ENCODE data around the gene SRSF5.

DNA sequence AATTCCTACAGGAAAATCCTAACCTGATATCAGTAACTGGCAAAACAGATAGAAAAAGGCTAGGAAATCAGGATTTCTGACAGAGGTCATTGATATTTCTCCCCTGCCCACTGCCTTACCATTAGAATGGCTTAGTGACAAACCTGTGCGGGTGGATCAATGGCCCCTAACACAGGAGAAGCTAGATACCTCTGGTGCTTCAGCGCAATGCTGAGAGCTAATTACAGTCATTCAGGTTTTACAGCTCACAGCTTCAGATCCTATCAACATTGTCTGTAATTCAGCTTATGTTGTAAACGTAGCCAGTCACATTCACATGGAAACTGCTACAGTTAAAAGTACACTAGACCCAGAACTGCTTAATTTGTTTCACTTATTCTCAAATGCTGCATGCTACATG, 47.5 kb downstream of the SRSF5 start:
- TF ChIP-seq, protein P1, sequence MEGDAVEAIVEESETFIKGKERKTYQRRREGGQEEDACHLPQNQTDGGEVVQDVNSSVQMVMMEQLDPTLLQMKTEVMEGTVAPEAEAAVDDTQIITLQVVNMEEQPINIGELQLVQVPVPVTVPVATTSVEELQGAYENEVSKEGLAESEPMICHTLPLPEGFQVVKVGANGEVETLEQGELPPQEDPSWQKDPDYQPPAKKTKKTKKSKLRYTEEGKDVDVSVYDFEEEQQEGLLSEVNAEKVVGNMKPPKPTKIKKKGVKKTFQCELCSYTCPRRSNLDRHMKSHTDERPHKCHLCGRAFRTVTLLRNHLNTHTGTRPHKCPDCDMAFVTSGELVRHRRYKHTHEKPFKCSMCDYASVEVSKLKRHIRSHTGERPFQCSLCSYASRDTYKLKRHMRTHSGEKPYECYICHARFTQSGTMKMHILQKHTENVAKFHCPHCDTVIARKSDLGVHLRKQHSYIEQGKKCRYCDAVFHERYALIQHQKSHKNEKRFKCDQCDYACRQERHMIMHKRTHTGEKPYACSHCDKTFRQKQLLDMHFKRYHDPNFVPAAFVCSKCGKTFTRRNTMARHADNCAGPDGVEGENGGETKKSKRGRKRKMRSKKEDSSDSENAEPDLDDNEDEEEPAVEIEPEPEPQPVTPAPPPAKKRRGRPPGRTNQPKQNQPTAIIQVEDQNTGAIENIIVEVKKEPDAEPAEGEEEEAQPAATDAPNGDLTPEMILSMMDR (CRISPR knock-in tag; IDR thresholded peaks at IDR 0.05) = no peak
- no peak for TF ChIP-seq POLR2AphosphoS5 (IDR thresholded peaks at IDR 0.05; ENCODE audit: low read depth, low read length)
- TF ChIP-seq RFX5 (IDR thresholded peaks at IDR 0.05; ENCODE audit: low read depth, low read length) = no peak
- TF ChIP-seq STAT5B (CRISPR knock-in tag; IDR thresholded peaks at IDR 0.05) = no peak
- TF ChIP-seq, protein P2, sequence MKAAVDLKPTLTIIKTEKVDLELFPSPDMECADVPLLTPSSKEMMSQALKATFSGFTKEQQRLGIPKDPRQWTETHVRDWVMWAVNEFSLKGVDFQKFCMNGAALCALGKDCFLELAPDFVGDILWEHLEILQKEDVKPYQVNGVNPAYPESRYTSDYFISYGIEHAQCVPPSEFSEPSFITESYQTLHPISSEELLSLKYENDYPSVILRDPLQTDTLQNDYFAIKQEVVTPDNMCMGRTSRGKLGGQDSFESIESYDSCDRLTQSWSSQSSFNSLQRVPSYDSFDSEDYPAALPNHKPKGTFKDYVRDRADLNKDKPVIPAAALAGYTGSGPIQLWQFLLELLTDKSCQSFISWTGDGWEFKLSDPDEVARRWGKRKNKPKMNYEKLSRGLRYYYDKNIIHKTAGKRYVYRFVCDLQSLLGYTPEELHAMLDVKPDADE (CRISPR knock-in tag; IDR thresholded peaks at IDR 0.05) = no peak
- TF ChIP-seq SMARCC2 (IDR thresholded peaks at IDR 0.05) = no peak
- TF ChIP-seq, protein P3, sequence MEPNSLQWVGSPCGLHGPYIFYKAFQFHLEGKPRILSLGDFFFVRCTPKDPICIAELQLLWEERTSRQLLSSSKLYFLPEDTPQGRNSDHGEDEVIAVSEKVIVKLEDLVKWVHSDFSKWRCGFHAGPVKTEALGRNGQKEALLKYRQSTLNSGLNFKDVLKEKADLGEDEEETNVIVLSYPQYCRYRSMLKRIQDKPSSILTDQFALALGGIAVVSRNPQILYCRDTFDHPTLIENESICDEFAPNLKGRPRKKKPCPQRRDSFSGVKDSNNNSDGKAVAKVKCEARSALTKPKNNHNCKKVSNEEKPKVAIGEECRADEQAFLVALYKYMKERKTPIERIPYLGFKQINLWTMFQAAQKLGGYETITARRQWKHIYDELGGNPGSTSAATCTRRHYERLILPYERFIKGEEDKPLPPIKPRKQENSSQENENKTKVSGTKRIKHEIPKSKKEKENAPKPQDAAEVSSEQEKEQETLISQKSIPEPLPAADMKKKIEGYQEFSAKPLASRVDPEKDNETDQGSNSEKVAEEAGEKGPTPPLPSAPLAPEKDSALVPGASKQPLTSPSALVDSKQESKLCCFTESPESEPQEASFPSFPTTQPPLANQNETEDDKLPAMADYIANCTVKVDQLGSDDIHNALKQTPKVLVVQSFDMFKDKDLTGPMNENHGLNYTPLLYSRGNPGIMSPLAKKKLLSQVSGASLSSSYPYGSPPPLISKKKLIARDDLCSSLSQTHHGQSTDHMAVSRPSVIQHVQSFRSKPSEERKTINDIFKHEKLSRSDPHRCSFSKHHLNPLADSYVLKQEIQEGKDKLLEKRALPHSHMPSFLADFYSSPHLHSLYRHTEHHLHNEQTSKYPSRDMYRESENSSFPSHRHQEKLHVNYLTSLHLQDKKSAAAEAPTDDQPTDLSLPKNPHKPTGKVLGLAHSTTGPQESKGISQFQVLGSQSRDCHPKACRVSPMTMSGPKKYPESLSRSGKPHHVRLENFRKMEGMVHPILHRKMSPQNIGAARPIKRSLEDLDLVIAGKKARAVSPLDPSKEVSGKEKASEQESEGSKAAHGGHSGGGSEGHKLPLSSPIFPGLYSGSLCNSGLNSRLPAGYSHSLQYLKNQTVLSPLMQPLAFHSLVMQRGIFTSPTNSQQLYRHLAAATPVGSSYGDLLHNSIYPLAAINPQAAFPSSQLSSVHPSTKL (CRISPR knock-in tag; IDR thresholded peaks at IDR 0.05) = no peak
- TF ChIP-seq TAF1 (CRISPR knock-in tag; IDR thresholded peaks at IDR 0.05) = no peak
- no peak for TF ChIP-seq ZNF644 (CRISPR knock-in tag; IDR thresholded peaks at IDR 0.05; ENCODE audit: low read depth)
- TF ChIP-seq, protein P4, sequence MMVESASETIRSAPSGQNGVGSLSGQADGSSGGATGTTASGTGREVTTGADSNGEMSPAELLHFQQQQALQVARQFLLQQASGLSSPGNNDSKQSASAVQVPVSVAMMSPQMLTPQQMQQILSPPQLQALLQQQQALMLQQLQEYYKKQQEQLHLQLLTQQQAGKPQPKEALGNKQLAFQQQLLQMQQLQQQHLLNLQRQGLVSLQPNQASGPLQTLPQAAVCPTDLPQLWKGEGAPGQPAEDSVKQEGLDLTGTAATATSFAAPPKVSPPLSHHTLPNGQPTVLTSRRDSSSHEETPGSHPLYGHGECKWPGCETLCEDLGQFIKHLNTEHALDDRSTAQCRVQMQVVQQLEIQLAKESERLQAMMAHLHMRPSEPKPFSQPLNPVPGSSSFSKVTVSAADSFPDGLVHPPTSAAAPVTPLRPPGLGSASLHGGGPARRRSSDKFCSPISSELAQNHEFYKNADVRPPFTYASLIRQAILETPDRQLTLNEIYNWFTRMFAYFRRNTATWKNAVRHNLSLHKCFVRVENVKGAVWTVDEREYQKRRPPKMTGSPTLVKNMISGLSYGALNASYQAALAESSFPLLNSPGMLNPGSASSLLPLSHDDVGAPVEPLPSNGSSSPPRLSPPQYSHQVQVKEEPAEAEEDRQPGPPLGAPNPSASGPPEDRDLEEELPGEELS (CRISPR knock-in tag; IDR thresholded peaks at IDR 0.05) = no peak
- TF ChIP-seq, protein P5, sequence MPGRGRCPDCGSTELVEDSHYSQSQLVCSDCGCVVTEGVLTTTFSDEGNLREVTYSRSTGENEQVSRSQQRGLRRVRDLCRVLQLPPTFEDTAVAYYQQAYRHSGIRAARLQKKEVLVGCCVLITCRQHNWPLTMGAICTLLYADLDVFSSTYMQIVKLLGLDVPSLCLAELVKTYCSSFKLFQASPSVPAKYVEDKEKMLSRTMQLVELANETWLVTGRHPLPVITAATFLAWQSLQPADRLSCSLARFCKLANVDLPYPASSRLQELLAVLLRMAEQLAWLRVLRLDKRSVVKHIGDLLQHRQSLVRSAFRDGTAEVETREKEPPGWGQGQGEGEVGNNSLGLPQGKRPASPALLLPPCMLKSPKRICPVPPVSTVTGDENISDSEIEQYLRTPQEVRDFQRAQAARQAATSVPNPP (CRISPR knock-in tag; IDR thresholded peaks at IDR 0.05) = no peak
- no peak for TF ChIP-seq RBM39 (IDR thresholded peaks at IDR 0.05; ENCODE audit: low read depth, low read length, poor library complexity, severe bottlenecking)
- no peak for TF ChIP-seq HDAC6 (IDR thresholded peaks at IDR 0.05; ENCODE audit: low read depth, low read length)
- TF ChIP-seq ZSCAN29 (CRISPR knock-in tag; conservative IDR thresholded peaks at IDR 0.05) = no peak

Data from HepG2 (cell line).